ENCODE measurements around the gene TALDO1.

Gene TALDO1

DNA sequence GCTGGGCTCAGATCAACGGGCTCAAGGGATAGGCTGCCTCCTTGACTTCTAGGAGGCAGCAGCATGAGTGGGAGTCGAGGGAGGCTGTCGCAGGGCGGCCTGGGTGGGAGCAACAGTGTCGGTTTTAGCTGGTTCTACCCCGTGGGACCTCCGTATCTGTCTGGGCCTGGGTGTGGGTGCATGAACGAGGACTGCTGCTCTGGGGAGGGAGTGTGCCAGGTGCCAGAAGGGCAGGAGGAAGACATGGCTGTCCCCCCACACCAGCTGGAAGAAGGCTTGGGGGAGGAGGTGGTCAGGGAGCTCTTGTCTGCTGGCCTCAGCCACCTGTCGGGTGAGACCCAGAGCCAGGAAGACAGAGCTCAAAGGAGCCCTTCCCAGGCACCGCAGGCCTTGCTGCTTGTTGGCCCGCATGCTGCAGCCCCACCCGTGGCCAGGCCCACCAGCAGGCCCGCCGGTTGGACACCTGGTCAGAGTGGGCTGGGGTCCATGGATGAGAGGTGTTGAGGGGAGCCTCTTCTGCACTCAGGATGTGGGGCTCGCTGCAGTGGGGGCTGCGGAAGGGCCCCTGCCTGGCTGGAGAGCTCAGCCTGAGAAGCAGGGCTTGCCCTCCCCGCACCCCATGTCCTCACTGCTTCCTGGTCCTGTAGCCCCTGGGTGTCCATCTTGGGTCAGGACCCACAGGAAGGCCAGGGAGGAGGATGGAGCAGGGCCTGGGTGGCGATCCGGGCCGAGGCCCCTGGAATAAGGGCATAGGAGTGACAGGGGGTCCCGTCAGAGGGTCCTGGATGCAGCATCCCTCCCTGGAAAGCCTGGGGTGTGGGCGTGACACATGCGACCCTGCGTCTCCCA, 39.2 kb downstream of the TALDO1 start:
- no peak overlapping the region for H3K4me3 ChIP-seq (ENCODE audit: low read depth, low read length)

DNA sequence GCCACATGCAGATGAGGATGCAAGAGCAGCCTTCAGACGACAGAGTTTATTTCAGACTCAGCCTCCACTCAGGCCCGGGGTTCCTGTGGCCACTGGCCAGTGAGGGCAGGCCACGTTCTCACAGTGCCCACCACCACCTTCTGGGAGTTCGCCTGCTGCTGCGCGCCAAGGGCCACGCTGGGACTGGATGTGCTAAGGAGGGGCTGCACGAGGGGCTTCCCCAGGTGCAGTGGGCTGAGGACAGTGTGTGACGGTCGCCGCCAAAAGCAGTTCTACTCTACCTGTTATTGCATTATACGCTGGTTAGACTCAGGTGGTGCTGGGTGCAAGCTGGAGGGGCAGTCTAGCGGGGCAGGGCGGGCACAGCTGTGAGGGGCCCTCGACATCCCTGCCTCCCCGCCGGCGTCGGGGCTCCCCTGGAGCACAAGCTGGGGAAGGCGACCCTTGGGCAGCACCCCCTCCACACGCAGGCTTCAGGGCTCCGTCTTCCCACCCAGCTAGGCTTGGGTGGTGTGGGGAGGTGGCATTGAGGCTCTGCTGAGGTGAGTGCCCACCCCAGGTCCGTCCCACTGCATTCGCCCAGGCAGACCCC, 39.9 kb downstream of the TALDO1 start:
- H3K4me3 ChIP-seq (ENCODE audit: low read depth, low read length): no peak overlapping the region

DNA sequence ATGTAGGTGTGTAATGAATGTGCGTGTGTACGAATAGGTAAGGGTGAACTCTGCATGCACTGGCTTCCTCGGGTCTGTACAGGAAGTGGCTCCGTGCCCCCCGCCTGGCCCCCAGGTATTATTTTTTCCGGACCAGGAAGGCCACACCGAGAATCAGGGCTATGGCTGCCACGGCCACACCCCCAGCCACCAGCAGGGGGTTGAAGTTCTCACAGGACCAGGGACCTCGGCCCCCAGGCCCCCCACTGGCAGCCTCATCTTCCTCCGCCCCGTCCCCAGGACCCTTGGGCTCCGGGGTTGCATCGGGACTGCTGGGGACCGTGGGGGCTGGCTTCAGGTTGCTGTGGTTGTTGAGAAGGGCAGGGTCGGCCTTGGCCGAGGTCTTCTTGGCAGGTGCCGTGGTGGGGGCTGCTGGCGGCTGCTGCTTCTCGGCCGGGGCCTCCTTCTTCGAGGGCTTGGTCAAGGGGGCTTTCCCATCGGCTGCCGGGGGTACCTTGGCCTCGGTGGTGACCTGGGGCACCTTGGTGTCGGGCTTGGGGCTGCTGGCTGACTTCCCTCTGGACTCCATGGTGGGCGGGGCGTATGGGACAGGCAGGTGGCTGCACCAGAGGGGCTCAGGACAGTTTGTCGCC, 40.9 kb downstream of the TALDO1 start:
- H3K4me3 ChIP-seq (ENCODE audit: low read depth, low read length): no peak overlapping the region

DNA sequence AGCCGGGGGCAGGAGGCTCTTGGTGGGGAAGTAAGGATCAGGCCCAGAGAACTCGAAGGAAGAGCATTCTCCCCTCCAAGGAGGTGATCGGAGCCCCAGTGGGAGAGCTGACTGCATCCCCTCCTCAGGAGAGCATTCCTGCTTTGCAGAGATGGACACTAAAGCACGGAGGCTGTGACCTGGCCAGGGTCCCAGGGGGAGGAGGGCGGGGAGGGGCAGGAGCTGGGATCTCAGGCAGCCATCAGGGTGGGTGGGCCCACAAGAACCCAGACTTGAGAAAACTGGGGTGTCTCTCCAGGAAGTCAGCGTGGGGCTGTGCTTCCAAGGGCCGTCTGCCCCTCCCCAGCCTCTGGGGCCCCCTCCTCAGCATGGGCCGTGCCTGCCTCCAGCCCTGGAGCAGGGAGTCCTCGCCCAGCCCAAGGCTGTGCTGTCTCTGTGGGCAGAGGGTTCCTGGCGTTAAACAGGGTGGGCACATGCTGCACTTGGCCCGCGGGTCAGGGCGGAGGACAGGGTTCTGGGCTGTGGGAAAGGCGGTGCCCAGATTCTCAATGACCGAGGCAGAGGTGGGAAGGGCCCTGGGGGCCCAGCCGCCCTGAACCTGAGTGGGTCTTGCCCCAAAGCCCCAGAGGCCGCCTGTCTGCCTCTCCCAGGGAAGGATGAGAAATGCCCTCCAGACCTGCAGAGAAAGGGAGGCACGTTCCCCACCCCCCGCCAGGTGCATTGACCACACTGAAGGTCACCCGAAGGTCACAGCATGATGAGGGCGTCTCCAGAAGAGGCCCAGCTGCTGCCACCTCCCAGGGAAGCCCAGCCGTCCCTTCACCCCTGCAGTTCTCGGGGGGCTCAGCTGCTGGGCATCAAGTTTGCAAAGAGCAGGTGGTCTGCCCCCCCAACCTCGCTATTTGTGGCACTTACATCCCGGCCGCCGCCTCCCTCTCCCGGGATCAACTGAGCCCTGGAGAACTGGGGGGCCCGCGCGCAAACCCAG, 42.0 kb downstream of the TALDO1 start:
- H3K4me3 ChIP-seq (ENCODE audit: low read depth, low read length): no peak overlapping the region

DNA sequence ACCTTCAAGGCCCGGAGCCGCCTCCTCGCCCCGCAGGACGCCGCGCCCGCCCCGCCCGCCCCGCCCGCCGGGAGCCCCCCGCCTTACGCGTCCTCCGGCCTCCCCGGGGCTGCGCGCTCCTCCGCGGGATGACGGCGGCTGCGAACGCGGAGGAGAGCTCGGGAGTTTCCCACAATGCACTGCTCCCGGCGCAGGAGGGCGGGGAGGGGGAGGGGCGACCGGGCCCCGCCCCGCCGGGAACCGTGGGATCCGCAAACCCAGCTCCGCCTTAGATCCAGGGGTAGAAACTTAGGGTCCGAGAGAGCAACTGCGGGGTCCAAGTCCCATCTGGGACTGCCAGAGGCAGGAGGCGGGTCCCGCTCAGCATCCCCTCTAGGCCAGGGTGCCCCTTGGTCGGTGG, 42.7 kb downstream of the TALDO1 start, which contains the start of gene CEND1:
Gene CEND1 (minus strand): TSS at position 148 of the 400 bp plus-strand sequence. CDS start 1,514 bp downstream, outside the sequence.
- H3K4me3 ChIP-seq (ENCODE audit: low read depth, low read length): no peak within 1 kb of the TSS

DNA sequence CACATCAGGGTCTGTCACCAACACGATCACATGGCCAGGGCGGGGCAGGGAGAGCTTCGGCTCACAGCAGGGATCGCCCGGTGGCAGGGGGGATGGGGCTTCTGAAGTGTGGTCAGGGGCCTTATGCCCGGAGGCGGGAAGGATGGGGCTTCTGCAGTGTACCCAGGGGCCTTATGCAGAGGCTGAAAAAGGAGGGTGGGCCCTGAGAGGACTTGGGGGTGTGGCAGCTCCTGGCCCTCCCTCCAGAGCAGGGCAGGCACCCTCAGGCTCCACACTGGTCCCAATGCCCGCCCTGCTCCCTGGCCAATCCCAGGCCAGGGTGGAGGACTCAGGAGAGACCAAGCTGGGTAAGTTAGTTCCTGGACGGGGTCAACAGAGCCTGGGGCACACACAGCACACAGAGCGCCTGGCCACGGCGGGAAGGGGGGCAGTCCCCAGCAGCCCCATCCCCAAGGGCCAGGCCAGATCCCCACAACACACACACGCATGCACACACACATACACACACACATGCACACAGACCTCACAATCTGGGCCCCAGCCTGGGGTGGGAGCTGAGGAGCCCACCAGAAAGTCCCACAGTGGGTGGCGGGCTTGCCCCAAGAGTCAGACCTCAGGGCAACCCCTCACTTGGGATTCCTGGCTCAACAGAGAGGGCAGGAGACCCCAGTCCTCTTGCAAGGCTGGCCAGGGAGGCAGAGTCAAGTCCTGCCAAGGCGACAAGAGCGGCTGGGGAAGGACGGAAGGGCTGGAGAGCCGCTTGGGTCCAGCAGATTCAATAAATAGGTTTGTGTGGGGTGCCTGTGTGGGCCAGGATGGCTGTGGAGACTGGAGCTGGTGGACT, 43.7 kb downstream of the TALDO1 start:
- H3K4me3 ChIP-seq (ENCODE audit: low read depth, low read length): no peak overlapping the region

DNA sequence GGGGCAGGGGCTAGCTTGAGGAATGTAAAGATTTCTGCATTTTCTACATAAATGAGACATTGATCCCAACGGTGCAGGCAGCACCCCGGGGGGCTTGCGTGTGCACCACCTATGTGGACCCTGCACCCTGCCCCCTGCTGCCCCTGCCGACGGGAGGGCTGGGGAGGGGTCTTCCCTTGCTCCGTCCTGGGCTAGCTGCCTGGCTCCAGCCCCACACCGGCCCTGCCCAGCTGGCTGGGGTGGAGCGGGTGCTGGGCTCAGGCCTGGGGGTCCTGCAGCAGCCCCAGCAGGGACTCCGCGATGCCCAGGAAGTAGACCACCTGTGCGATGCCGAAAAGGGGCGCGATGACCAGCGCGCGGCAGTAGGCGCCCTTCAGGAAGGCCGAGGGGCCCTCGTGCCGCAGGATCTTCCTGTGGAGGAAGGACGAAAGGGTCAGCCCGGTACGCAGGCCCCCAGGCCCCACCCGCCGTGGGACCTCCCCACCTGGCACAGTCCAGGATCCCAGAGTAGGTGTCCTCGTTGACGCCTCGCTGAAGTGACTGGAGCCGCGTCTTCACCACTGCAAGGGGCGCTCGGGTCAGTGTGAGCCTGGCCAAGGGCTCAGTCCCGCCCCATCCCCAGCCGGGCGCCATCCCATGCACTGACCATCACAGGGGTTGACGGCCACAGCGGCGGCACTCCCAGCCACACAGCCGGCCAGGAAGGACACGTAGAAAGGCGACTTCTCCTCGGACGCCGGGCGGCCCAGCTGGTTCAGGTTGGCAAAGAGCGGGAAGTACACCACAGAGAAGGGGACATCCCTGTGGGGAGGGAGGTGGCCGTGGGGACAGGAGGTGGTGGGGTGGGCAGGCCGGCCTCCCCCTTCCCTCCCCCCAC, 44.6 kb downstream of the TALDO1 start:
- H3K4me3 ChIP-seq (ENCODE audit: low read depth, low read length): no peak overlapping the region

DNA sequence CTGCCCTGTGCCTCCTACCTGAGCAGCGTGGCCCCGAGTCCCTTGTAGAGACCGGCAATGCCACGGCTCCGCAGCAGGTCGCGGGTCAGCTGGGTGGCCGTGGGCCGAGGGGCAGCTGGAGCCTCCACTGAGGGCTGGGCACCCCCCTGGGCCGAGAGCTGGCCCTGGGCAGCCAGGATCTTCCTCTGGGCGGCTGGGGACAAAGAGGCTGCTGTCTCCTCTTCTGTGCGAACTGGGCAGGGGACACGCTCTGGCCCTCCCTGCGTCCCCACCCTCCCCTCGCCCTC, 45.2 kb downstream of the TALDO1 start:
- no peak overlapping the region for H3K4me3 ChIP-seq (ENCODE audit: low read depth, low read length)

DNA sequence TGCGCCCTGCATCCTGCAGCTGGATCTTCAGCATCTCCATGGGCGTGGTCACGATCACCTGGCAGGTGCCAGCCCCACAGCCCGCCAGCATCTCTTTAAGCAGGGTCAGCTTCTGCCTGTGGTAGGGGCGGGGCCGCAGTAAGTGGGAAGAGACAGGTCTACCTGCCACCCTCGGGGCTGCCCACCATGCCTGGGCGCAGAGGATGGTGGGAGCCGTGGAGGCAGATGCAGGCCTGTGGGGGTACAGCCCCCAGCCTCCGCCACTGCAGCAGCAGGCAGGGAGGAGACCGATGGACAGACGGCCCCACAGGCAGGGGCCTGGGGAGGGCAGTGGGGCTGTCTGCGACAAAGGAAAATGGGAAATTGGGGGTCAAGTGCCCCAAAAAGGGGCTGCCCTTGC, 45.6 kb downstream of the TALDO1 start:
- no peak overlapping the region for H3K4me3 ChIP-seq (ENCODE audit: low read depth, low read length)

DNA sequence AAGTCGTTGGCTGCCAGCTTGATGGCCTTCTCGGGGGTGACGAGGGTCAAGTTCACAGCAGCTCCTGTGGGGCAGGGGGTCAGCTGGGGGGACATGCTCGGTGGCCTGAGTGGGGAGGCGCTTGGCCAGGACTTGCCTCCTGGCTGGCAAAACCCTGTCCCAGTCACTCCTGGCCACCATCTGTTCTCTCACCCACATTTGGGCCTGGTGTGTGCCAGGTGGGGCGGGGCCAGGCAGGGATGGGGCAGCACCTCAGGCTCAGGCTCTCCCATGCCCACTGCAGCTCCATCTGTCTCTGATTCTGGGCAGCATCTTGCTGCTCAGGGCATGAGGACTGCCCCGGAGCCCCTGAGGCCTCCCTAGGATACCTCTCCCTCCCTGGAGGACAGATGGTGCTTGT, 46.3 kb downstream of the TALDO1 start:
- no peak overlapping the region for H3K4me3 ChIP-seq (ENCODE audit: low read depth, low read length)

DNA sequence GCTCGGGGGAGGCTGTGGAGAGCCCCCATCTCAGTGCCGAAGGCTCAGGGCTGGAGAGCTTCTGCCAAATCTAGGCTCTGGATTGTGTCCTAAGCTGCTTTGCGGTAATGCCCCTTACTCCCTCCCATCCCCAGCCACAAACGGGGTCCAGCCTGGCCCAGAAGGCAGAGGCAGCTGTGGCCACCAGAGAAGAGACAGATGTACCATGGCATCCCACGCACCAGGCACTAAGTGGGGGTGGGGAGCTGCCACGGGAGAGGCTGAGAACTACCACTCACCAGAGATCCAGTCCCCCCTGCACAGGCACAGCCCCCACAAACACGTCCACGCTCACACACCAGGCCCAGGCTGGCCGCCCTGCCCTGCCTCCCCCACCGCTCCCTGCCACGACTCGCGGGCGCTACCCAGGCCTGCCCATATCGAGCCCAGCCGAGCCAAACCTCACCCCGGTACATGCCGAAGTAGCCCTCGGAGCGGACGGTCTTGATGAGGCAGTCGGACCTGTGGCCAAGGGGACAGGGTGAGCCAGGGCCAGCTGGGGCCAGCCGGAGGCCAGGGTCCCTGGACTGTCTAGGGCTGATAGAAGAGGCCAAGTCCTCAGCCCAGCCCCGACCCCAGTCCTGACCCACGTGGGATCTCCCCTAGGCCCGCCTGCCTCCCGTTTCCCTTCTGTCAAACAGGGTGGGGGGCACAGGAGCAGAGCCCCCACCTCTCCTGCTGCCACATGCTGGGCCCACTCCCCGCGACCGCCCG, 46.9 kb downstream of the TALDO1 start:
- no peak overlapping the region for H3K4me3 ChIP-seq (ENCODE audit: low read depth, low read length)

DNA sequence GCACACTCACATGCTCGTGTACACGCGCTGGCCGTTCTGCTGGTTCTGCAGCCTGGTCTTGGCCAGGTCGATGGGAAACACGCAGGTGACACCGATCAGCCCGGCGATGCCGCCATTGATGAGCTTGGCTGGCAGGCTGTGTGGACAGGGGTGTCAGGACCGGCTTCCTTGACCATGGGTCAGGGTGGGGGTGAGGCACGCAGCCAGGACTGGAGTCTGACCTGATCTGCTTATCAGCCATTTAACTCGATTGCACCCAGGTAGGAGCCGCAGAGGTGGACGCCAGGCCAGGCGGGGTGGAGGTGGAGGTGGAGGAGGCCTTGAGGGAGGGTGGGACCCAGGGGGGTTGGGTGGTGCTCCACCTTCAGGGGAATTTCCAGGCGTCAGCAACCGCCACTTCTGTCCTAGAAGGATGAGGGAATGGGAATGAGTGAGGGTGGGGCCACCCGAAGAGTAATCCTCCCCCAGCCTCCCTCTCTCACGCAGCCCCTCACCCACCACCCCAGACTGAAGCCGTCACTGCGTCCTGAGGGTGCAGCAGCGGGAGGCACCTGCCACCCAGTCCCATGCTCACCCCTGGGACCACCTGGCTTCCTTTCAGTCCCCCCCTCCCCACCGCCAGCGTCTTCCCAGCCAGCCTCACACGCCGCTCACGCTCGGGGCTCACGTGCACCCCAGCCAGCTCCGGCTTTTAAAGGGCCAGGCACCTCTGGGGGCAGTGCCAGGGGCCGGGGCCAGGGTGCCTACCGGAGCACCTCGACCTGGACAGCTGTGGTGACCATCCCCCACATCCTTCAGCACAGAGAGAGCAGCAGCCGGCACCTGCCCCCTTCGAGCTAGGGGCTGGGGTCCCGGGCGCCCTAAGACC, 47.7 kb downstream of the TALDO1 start:
- no peak overlapping the region for H3K4me3 ChIP-seq (ENCODE audit: low read depth, low read length)

DNA sequence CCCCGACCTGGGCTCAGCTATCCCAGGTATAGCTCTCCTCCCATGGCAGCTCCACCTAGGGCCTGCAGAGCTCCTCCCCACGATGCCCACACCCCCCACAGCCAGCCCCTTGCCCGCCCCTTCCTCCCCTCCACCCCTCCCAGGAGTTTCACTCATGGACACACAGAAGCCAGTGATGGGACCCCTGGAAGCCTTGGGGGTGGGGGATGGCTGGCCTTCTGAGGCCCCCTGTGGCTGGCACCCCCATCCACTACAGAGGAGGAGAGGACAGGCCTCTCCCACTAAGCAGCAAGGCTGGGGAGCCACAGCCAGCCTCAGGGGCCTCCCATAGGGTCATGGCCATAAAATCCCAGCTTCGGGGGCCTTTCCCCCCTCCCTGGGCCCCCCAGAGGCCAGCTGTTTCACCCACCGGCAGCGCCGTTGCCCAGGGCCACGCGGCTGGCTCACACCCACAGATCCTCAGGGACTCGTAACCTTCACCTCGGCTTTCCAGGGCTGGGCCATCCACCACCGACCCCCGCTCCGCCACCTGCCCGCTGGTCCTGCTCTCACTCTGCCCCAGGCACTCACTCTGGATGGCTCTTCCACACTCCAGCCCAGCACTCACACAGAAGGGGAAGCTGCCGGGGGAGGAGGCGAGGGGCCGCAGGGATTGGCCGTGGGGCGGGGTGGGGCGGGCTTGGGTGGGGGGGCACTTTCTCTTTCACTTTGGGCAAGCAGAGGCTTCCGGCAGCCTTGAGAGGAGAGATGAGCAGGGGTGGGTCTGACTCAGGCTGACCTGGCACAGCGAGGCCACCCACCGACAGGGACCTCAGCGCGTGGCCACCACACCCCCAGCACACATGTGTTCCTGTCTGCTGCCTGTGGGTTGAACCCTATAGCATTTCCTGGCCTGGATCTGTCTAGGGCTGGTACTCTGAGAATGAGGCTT, 48.6 kb downstream of the TALDO1 start:
- no peak overlapping the region for H3K4me3 ChIP-seq (ENCODE audit: low read depth, low read length)

DNA sequence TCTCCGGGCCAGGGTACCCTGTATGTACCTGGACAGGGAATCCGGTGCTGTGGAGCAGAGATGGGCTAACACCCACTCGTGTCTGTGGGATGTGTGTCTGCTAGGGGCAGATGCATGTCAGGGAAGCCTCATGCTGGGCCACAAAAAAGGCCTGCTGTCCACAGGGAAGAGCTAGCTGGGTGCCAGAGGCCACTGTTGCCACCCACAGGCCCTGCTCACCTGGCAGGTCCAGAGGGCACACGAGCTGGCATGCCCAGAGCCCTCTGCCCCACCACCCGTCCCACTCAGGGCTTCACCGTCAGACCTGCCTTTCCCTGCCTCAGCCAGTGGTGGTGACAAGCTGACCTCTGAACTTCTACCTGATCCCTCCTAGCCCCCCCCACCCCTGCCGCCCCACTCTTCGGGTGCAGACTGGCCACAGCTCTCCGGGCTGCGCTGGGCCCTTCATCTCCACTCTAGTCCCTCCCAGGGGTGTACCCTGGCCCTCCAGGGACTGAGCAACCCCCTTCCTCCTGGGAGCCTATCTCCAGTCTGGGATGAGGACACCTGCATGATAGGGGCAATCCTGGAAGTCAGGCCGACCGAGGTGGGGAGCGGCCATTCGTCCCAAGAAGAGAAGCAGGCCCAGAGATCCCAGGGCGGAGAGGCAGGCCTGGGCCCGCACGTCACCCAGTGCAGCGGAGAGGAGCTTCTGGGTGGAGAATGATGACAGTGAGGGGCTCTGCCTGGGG, 49.5 kb downstream of the TALDO1 start:
- H3K4me3 ChIP-seq (ENCODE audit: low read depth, low read length): peak overlapping the region; percentile 87

DNA sequence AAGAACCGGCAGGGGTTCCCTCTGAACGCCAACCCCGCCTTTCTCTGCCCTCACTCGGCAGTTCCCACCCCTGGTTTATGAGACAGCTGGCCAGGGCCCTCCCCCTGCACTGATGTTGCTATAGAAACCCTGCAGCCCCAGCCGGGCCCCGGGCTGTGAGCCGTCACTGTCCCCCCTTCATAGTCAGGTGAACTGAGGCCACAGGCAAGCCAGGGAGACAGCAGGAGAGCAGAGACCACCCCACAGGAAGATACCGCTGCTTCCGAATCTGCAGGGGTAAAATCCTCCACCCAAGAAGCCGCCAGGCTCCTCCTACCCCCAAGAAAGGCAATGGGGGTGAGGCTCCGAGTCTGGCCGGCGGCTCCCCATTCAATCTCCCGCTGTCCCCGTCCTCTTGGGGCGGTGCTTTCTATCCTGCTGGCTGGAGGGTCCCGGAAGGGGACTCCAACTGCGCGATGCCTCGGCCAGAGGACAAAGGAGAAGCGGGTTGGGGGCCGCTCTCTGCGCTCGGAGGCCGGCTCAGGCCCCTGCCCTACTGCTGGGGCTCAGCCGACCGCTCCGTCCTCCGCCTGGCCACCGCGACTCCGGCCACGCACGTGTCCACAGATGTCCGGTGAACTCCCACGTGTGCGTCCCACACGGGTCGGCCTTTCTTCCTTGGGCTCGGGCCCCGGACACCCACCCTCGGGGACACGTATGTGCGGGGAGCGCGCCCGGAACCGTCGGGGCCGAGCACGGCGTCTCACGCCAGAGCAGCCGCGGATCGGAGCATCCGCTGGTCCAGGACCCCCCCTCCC, 50.2 kb downstream of the TALDO1 start:
- H3K4me3 ChIP-seq (ENCODE audit: low read depth, low read length): peak overlapping the region; percentile 87
